ENCODE data around the gene NUDCD3.

GRCh38 chr7:44512736-44513135 lies 22.3 kb upstream of the NUDCD3 start:
- no peak for TF ChIP-seq CTCF (IDR thresholded peaks at IDR 0.05)
- no peak for TF ChIP-seq EZH2 (IDR thresholded peaks at IDR 0.05)
- no peak for TF ChIP-seq EZH2phosphoT487 (IDR thresholded peaks at IDR 0.05)
